Parathyroid adenoma (tissue), 2 donors: ENCODE measurements around the gene SLC10A7.

Source experiments
- H2AFZ ChIP-seq: fragments of 300-600 bp; sonication (generic); one replicate; pipeline ENCODE4 v1.7.0; 2017; ENCODE audit warnings: antibody characterized with exemption, mild to moderate bottlenecking
- H3K27ac ChIP-seq: fragments of 300-600 bp; sonication (generic); one replicate; pipeline ENCODE4 v1.7.0; 2017
- H3K27me3 ChIP-seq: fragments of 300-600 bp; sonication (generic); one replicate; pipeline ENCODE4 v1.7.0; 2017; ENCODE audit warnings: low read length; ENCODE audit not compliant: control insufficient read depth, insufficient read depth
- H3K36me3 ChIP-seq: fragments of 300-600 bp; sonication (generic); one replicate; pipeline ENCODE4 v1.7.0; 2017; ENCODE audit warnings: low read length; ENCODE audit not compliant: control insufficient read depth, insufficient read depth
- H3K4me1 ChIP-seq: fragments of 300-600 bp; sonication (generic); one replicate; pipeline ENCODE4 v1.7.0; 2017; ENCODE audit warnings: control low read depth
- H3K4me2 ChIP-seq: fragments of 300-600 bp; sonication (generic); one replicate; pipeline ENCODE4 v1.7.0; 2017; ENCODE audit warnings: low read length
- H3K4me3 ChIP-seq: fragments of 300-600 bp; sonication (generic); one replicate; pipeline ENCODE4 v1.7.0; 2017; ENCODE audit warnings: low read depth, low read length
- H3K79me2 ChIP-seq: fragments of 300-600 bp; sonication (generic); one replicate; pipeline ENCODE4 v1.7.0; 2017; ENCODE audit warnings: control low read depth
- H3K9ac ChIP-seq: fragments of 300-600 bp; sonication (generic); one replicate; pipeline ENCODE4 v1.7.0; 2017; ENCODE audit warnings: mild to moderate bottlenecking
- H3K9me3 ChIP-seq: fragments of 300-600 bp; sonication (generic); one replicate; pipeline ENCODE4 v1.7.0; 2017; ENCODE audit warnings: low read length; ENCODE audit not compliant: control insufficient read depth
- CTCF ChIP-seq: fragments of 300-600 bp; sonication (generic); IDR thresholded peaks from one replicate; pipeline ENCODE4 v1.7.0; 2017; ENCODE audit warnings: antibody characterized with exemption, mild to moderate bottlenecking
- donor health status: primary hyperparathyroidism.

The SLC10A7 gene

DNA sequence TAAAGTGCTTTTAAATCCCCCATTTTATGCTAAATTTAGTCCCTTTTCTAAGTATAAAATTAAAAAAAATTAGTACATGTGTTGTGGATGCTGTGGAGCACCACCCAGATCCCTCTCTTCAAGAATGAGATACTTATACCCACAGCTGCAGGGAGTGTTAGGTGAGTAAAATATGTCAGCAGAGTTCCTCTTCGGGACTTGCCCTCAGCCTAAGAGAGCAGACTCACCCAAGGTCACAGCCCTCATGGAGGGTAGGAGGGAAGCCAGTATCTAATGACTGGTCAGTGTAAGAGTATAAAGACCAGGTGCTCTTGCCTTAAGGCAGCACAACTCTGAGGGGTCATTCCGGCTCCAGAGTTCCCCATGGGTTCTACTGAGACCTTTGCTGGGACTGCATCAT is 218.9 kb downstream of the SLC10A7 start:
- no peak overlapping the region for H3K4me2 ChIP-seq

DNA sequence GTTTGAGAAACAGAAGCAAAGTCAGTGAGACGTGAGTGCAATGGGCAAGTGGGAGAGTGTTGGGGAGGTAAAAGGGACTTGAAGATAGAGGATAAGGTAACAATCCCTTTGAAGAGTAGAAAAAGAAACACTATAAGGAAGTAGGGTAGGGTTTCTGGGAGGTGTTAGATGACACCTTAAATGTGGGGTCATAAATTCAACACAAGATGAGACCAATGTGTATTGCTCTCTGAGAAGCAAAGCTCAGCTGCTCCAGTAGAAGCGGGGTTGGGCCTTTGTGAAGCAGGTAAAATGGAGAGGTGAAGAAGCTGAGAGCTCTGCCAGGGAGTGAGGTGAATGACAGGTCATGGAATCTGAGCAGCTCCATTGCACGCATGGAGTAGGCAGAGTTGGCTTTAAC is 222.1 kb downstream of the SLC10A7 start:
- no peak overlapping the region for H3K27ac ChIP-seq
- no peaks in the 10 kb centered on the region for H3K4me1 ChIP-seq
- no peaks in the 10 kb centered on the region for H3K27me3 ChIP-seq

More for the DNA sequence above, 218.9 kb downstream of the SLC10A7 start:
- Histone ChIP-seq H3K4me3 (no peak overlapping the region), H3K79me2 (no peaks in the 10 kb centered on the region), H3K27me3 (no peaks in the 10 kb centered on the region), H3K9ac (no peak overlapping the region), H3K36me3 (peaks cover 2% of the 10 kb centered on the region), H3K9me3 (no peaks in the 10 kb centered on the region), H3K27ac (no peak overlapping the region), H2AFZ (no peak overlapping the region), H3K4me1 (no peaks in the 10 kb centered on the region)
- TF ChIP-seq CTCF = no peak

GRCh38 chr4:146294776-146295175 is 227.0 kb downstream of the SLC10A7 start:
- no peak overlapping the region for H3K27ac ChIP-seq
- H3K4me3 ChIP-seq = no peak overlapping the region
- no peaks in the 10 kb centered on the region for H3K36me3 ChIP-seq
- H2AFZ ChIP-seq = no peak overlapping the region
- TF ChIP-seq CTCF = no peak
- no peak overlapping the region for H3K4me2 ChIP-seq
- H3K27me3 ChIP-seq = no peaks in the 10 kb centered on the region
- no peaks in the 10 kb centered on the region for H3K79me2 ChIP-seq
- no peak overlapping the region for H3K9ac ChIP-seq
- no peaks in the 10 kb centered on the region for H3K4me1 ChIP-seq
- no peaks in the 10 kb centered on the region for H3K9me3 ChIP-seq

More for the DNA sequence above, 222.1 kb downstream of the SLC10A7 start:
- no peak overlapping the region for H3K4me2 ChIP-seq
- no peak overlapping the region for H2AFZ ChIP-seq
- no peak overlapping the region for H3K4me3 ChIP-seq
- no peaks in the 10 kb centered on the region for H3K9me3 ChIP-seq
- no peak overlapping the region for H3K9ac ChIP-seq
- TF ChIP-seq CTCF = no peak
- H3K79me2 ChIP-seq = no peaks in the 10 kb centered on the region
- peaks cover 2% of the 10 kb centered on the region for H3K36me3 ChIP-seq

GRCh38 chr4:146292508-146292907 is 229.2 kb downstream of the SLC10A7 start:
- Histone ChIP-seq H3K4me3 (no peak overlapping the region), H3K36me3 (no peaks in the 10 kb centered on the region), H2AFZ (no peak overlapping the region), H3K27ac (no peak overlapping the region), H3K4me2 (no peak overlapping the region), H3K79me2 (no peaks in the 10 kb centered on the region), H3K9ac (no peak overlapping the region), H3K4me1 (no peaks in the 10 kb centered on the region), H3K27me3 (no peaks in the 10 kb centered on the region), H3K9me3 (no peaks in the 10 kb centered on the region)
- TF ChIP-seq CTCF = no peak

GRCh38 chr4:146291313-146291712 is 230.4 kb downstream of the SLC10A7 start:
- Histone ChIP-seq H3K27ac (no peak overlapping the region), H3K4me1 (no peaks in the 10 kb centered on the region), H3K36me3 (no peaks in the 10 kb centered on the region), H3K4me3 (no peak overlapping the region), H3K79me2 (no peaks in the 10 kb centered on the region), H3K9ac (no peak overlapping the region), H3K4me2 (no peak overlapping the region), H3K9me3 (no peaks in the 10 kb centered on the region), H2AFZ (no peak overlapping the region), H3K27me3 (no peaks in the 10 kb centered on the region)
- no peak for TF ChIP-seq CTCF
